ENCODE data around the gene SAFB2.

- no peak for TF ChIP-seq CTCF (conservative IDR thresholded peaks at IDR 0.05)
- no peak for TF ChIP-seq ZFX (IDR thresholded peaks at IDR 0.05)
Measured at GRCh38 chr19:5572556-5573286, 49.9 kb downstream of the SAFB2 start.

All from C4-2B (cell line).